ENCODE results near the gene IQCH.

DNA sequence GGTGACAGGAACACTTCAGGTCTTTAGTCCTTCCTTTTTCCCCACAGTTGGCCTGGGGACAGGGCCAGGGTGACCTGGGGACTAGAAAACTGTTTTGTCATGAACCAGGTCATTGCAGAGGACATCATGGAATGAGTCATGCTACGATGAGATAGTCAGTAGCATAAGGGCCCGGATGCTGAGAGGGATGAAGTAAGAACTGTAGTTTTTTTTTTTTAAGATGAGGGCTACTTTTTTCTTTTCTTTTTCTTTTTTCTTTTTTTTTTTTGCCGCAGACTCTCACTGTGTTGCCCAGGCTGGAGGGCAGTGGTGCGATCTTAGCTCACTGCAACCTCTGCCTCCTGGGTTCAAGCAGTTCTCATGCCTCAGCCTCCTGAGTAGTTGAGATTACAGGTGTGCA, 295.9 kb downstream of the IQCH start:
- TF ChIP-seq EZH2 (IDR thresholded peaks at IDR 0.05) (no peak), POLR2AphosphoS5 (IDR thresholded peaks at IDR 0.05; ENCODE audit: borderline replicate concordance, low read depth, low read length) (no peak)
